IMR-90 (cell line): ENCODE measurements around the gene NCKAP5L. TPM values are rescaled to one million over a fixed set of nuclear protein-coding genes. Genes with fewer than 3 reads are reported as not detected.
A peak's percentile ranks its signal among the peaks of the same experiment; 100 is the strongest.

Experiments used
- ATAC-seq: fragments of 200-7000 bp; cut with Tn5 transposase; 2 replicates; pipeline ENCODE4 v1.9.1; 2020; ENCODE audit warnings: low read depth, mild to moderate bottlenecking, moderate library complexity
- BruUV-seq: library from RNA; stranded (reverse); fragments of 400-500 nt; replicated peaks from 2 replicates; lab custom pipeline; 2021; lab: Mats Ljungman, UMichigan
- CTCF ChIA-PET: fragments of 300-600 bp; formaldehyde crosslinking; extraction: SDS; loops from one replicate; lab custom pipeline; 2021; ENCODE audit warnings: antibody characterized with exemption; lab: Yijun Ruan, JAX
- POLR2A ChIA-PET: fragments of 300-600 bp; sonication (Branson Sonifier 250); formaldehyde crosslinking; loops from one replicate; lab custom pipeline; 2022; ENCODE audit warnings: antibody characterized with exemption; ENCODE audit not compliant: unreplicated experiment; lab: Charles Lee
- DNase-seq: peaks from one replicate; pipeline ENCODE4 v3.0.0; 2013
- H2AFZ ChIP-seq: replicated peaks from 2 replicates; pipeline ENCODE3; 2013; ENCODE audit warnings: low read length, mild to moderate bottlenecking; ENCODE audit not compliant: poor library complexity
- H2AK5ac ChIP-seq: 2 replicates; pipeline ENCODE4 v1.6.1; 2013; ENCODE audit warnings: low read depth, low read length, inconsistent platforms
- H2AK9ac ChIP-seq: replicated peaks from 2 replicates; pipeline ENCODE3; 2013; ENCODE audit warnings: mild to moderate bottlenecking, low read depth, low read length, moderate library complexity; ENCODE audit not compliant: poor library complexity
- H2BK120ac ChIP-seq: 2 replicates; pipeline ENCODE4 v1.6.1; 2013; ENCODE audit warnings: low read depth, low read length, inconsistent platforms
- H2BK15ac ChIP-seq: 3 replicates; pipeline ENCODE4 v1.6.1; 2013; ENCODE audit warnings: low read depth, low read length, inconsistent platforms
- H2BK20ac ChIP-seq: 2 replicates; pipeline ENCODE4 v1.6.1; 2013; ENCODE audit warnings: low read depth, mild to moderate bottlenecking, inconsistent platforms, low read length, moderate library complexity
- H2BK5ac ChIP-seq: 2 replicates; pipeline ENCODE4 v1.6.1; 2013; ENCODE audit warnings: mild to moderate bottlenecking, low read depth, low read length, inconsistent platforms; ENCODE audit not compliant: poor library complexity, severe bottlenecking
- H3K14ac ChIP-seq: replicated peaks from 2 replicates; pipeline ENCODE4 v1.6.1; 2013; ENCODE audit warnings: low read depth, low read length, inconsistent platforms
- H3K18ac ChIP-seq: 2 replicates; pipeline ENCODE4 v1.6.1; 2013; ENCODE audit warnings: low read depth, low read length, control low read depth
- H3K23ac ChIP-seq: 2 replicates; pipeline ENCODE4 v1.6.1; 2013; ENCODE audit warnings: low read depth, low read length, inconsistent platforms
- H3K27ac ChIP-seq: 2 replicates; pipeline ENCODE4 v1.5.1; 2013; ENCODE audit warnings: mild to moderate bottlenecking, control low read depth, low read length; ENCODE audit not compliant: insufficient read depth
- H3K27me3 ChIP-seq: 2 replicates; pipeline ENCODE4 v1.6.1; 2013; ENCODE audit warnings: low read length; ENCODE audit not compliant: control insufficient read depth, insufficient read depth
- H3K36me3 ChIP-seq: 2 replicates; pipeline ENCODE4 v1.6.1; 2013; ENCODE audit warnings: low read length, mixed read lengths; ENCODE audit not compliant: control insufficient read depth, insufficient read depth
- H3K4ac ChIP-seq: 2 replicates; pipeline ENCODE4 v1.6.1; 2013; ENCODE audit warnings: low read depth, low read length, inconsistent platforms
- H3K4me1 ChIP-seq: 2 replicates; pipeline ENCODE4 v1.6.1; 2013; ENCODE audit warnings: low read length, mixed read lengths; ENCODE audit not compliant: control insufficient read depth, insufficient read depth
- H3K4me2 ChIP-seq: 2 replicates; pipeline ENCODE4 v1.6.1; 2013; ENCODE audit warnings: low read depth, mild to moderate bottlenecking, control low read depth, low read length, moderate library complexity
- H3K4me3 ChIP-seq: 2 replicates; pipeline ENCODE4 v1.5.1; 2013; ENCODE audit warnings: low read depth, mild to moderate bottlenecking, control low read depth, low read length, moderate library complexity; ENCODE audit not compliant: insufficient read depth
- H3K56ac ChIP-seq: 2 replicates; pipeline ENCODE4 v1.6.1; 2013; ENCODE audit warnings: low read length, inconsistent platforms; ENCODE audit not compliant: insufficient read depth; ENCODE audit errors: extremely low read depth
- H3K79me1 ChIP-seq, 2 experiments: 2 replicates each; pipeline ENCODE4 v1.6.1; 2013; ENCODE audit warnings: low read length in 2 of 2, inconsistent platforms in 1 of 2, low read depth in 1 of 2
- H3K9ac ChIP-seq: 2 replicates; pipeline ENCODE4 v1.6.1; 2013; ENCODE audit warnings: low read depth, low read length, control low read depth
- H3K9me1 ChIP-seq: 2 replicates; pipeline ENCODE4 v1.6.1; 2013; ENCODE audit warnings: low read length, inconsistent platforms; ENCODE audit not compliant: insufficient read depth
- H3K9me3 ChIP-seq: 2 replicates; pipeline ENCODE4 v1.6.1; 2013; ENCODE audit warnings: low read length; ENCODE audit not compliant: control insufficient read depth, insufficient read depth
- H4K20me1 ChIP-seq: 2 replicates; pipeline ENCODE4 v1.6.1; 2013; ENCODE audit warnings: low read length, inconsistent platforms; ENCODE audit not compliant: insufficient read depth
- H4K5ac ChIP-seq: 2 replicates; pipeline ENCODE4 v1.6.1; 2013; ENCODE audit warnings: mild to moderate bottlenecking, low read depth, low read length, control low read depth
- H4K8ac ChIP-seq, 2 experiments: 2 replicates each; pipeline ENCODE4 v1.6.1; 2013; ENCODE audit warnings: low read depth in 2 of 2, low read length in 2 of 2, control low read depth in 1 of 2, inconsistent platforms in 1 of 2
- H4K91ac ChIP-seq: 2 replicates; pipeline ENCODE4 v1.6.1; 2013; ENCODE audit warnings: low read depth, low read length, inconsistent platforms; ENCODE audit not compliant: insufficient read depth
- BHLHE40 ChIP-seq: fragments of 150-350 bp; IDR thresholded peaks from 2 replicates; pipeline ENCODE4 v1.6.1; 2016; ENCODE audit warnings: mild to moderate bottlenecking, low read depth, low read length
- NFE2L2 ChIP-seq: fragments of 150-350 bp; IDR thresholded peaks from 2 replicates; pipeline ENCODE4 v1.6.1; 2016; ENCODE audit warnings: low read depth, mild to moderate bottlenecking, low read length
- RAD21 ChIP-seq: IDR thresholded peaks from 2 replicates; pipeline ENCODE4 v1.6.1; 2012; ENCODE audit warnings: low read length, improper control_type of control experiment
- SMC3 ChIP-seq: fragments of 150-350 bp; IDR thresholded peaks from 2 replicates; pipeline ENCODE4 v1.6.1; 2016; ENCODE audit warnings: low read depth, mild to moderate bottlenecking, antibody characterized with exemption, low read length, moderate library complexity
- WGBS, 2 experiments: methylation state at CpG; one replicate each; pipeline versions ENCODE4 v1.1.5 to v1.1.7; 2013; ENCODE audit warnings: missing lambda C conversion rate in 2 of 2; ENCODE audit not compliant: insufficient read length in 1 of 2; ENCODE audit errors: extremely low coverage in 2 of 2; 5-methylcytosine and 5-hydroxymethylcytosine counted together
- dilution Hi-C: fragments of 300-500 bp; cut with HindIII; formaldehyde crosslinking; loops from one replicate; pipeline ENCODE4 v1.14.3; 2018; ENCODE audit warnings: low sequenced_read_pairs; ENCODE audit not compliant: unreplicated experiment
- in situ Hi-C: fragments of 300-500 bp; cut with MboI; formaldehyde crosslinking; loops from 3 replicates; pipeline ENCODE4 v1.14.3; 2019; ENCODE audit warnings: low sequenced_read_pairs, inconsistent platforms, mixed read lengths
- intact Hi-C: fragments of 100-400 bp; cut with micrococcal nuclease; formaldehyde crosslinking; loops from 2 replicates; pipeline ENCODE4 v1.10.0; 2022
- polyA plus RNA-seq, 3 experiments: library from polyadenylated mRNA; depleted of rRNA; stranded (reverse); fragments of >200 nt; gene quantifications; 2 replicates each; pipeline ENCODE4 v1.2.3, GENCODE V29; 2012; ENCODE audit warnings: low replicate concordance in 1 of 3
- total RNA-seq: library from RNA; depleted of rRNA; stranded (reverse); fragments of >200 nt; gene quantifications from 2 replicates; pipeline ENCODE4 v1.2.3, GENCODE V29; 2012
- TF ChIP-seq, protein P1 (sequence below): conservative IDR thresholded peaks from 2 replicates; pipeline ENCODE4 v1.5.1; 2012; ENCODE audit warnings: mild to moderate bottlenecking, low read depth, low read length, improper control_type of control experiment

The NCKAP5L gene
- total and polyA plus RNA-seq, 2 of the 4 experiments (the other 2 are of a cell fraction) = 6.1 to 14.4 TPM

DNA sequence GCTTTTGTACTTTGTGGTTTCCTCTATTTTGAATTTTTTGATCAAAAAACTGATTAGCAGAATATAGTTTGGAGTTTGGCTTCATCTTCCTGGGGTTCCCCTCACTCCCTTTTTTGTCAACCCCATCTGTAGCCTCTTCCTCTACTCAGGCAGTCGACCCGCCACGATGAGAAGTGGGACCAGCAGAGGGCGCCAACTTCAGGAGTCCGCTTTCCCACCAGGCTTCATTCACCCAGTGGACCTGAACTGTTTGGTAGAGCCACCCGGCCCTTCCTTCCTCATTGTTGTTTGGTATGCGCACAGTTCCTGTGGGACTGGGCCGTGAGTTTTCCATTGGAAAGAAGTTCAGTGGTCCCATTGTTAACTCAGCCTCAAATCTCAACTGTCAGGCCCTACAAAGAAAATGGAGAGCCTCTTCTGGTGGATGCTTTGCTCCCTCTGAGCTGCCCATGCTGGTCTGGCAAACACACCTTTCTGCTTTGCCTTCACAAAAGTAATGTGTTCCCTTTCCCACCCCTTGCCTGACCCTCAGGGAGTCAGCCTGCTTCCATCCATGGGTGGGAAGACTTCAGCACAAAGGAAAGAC is 65.1 kb downstream of the NCKAP5L start:
- no CpG with 5 or more reads among the region's 8 CpGs for WGBS, 2 experiments
- no peak overlapping the region for H2BK5ac ChIP-seq
- DNase-seq (peak; percentile 39), ATAC-seq (peak; percentile 81)
- no peak overlapping the region for H3K4me3 ChIP-seq
- no peak overlapping the region for H2BK20ac ChIP-seq
- ChIA-PET POLR2A (no interaction called here), CTCF (interaction anchor here (1.0 to 1.3 kb wide), 3 partner anchors 9 to 22 kb away, joined by 3 to 7 read pairs (median 5); partner anchors contain the start of gene TMBIM6)
- TF ChIP-seq SMC3 (peak; percentile 38), RAD21 (peak; percentile 28; the same call in 1 of the 2 replicates), NFE2L2 (no peak), BHLHE40 (no peak)
- TF ChIP-seq, protein P1, sequence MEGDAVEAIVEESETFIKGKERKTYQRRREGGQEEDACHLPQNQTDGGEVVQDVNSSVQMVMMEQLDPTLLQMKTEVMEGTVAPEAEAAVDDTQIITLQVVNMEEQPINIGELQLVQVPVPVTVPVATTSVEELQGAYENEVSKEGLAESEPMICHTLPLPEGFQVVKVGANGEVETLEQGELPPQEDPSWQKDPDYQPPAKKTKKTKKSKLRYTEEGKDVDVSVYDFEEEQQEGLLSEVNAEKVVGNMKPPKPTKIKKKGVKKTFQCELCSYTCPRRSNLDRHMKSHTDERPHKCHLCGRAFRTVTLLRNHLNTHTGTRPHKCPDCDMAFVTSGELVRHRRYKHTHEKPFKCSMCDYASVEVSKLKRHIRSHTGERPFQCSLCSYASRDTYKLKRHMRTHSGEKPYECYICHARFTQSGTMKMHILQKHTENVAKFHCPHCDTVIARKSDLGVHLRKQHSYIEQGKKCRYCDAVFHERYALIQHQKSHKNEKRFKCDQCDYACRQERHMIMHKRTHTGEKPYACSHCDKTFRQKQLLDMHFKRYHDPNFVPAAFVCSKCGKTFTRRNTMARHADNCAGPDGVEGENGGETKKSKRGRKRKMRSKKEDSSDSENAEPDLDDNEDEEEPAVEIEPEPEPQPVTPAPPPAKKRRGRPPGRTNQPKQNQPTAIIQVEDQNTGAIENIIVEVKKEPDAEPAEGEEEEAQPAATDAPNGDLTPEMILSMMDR = peak; percentile 62
- no peak overlapping the region for H3K4ac ChIP-seq
- no peak overlapping the region for H3K14ac ChIP-seq
- no peak overlapping the region for H2AFZ ChIP-seq
- H3K27me3 ChIP-seq = no peaks in the 10 kb centered on the region
- no peak overlapping the region for H2AK9ac ChIP-seq
- peaks cover 2% of the 10 kb centered on the region; the same call in 1 of the 2 replicates for H3K9me1 ChIP-seq
- H3K56ac ChIP-seq = no peak overlapping the region
- H4K5ac ChIP-seq = no peak overlapping the region
- no peak overlapping the region for H4K91ac ChIP-seq
- no peak overlapping the region for H2AK5ac ChIP-seq
- peaks cover 12 to 37% of the 10 kb centered on the region in 2 experiments for H3K79me1 ChIP-seq
- peaks cover 56% of the 10 kb centered on the region for H3K36me3 ChIP-seq
- no peak overlapping the region for H3K18ac ChIP-seq
- no peaks in the 10 kb centered on the region for H3K9me3 ChIP-seq
- peaks cover 26% of the 10 kb centered on the region for H4K20me1 ChIP-seq
- H2BK120ac ChIP-seq = no peak overlapping the region
- dilution Hi-C loops = no loop called here
- H2BK15ac ChIP-seq = no peak overlapping the region
- H3K23ac ChIP-seq = no peak overlapping the region
- no peak overlapping the region for H3K9ac ChIP-seq
- intact Hi-C loops = loop anchor here (2.0 kb wide), 1 partner anchor 126 kb away; no protein-coding TSS in a partner anchor
- no peaks in the 10 kb centered on the region for H3K4me1 ChIP-seq
- in situ Hi-C loops = no loop called here
- no TSS peak for BruUV-seq
- H3K4me2 ChIP-seq = no peak overlapping the region
- H4K8ac ChIP-seq = no peak overlapping the region
- H3K27ac ChIP-seq = no peak overlapping the region
